Panc1 (cell line): ENCODE measurements around the gene MTOR.

Experiments
- CTCF ChIP-seq: fragments of 450-650 bp; IDR thresholded peaks from 2 replicates; pipeline ENCODE4 v1.5.1; 2017; ENCODE audit warnings: mild to moderate bottlenecking
- REST ChIP-seq, 2 experiments: IDR thresholded peaks; 2 replicates each; pipeline ENCODE4 v1.6.1; 2011 to 2012; ENCODE audit warnings: low read depth in 2 of 2, control low read depth in 1 of 2, low read length in 1 of 2, mild to moderate bottlenecking in 1 of 2, moderate library complexity in 1 of 2; ENCODE audit not compliant: insufficient read depth in 1 of 2

GRCh38 chr1:11158291-11158690, 104.1 kb downstream of the MTOR start:
- TF ChIP-seq REST (IDR thresholded peaks at IDR 0.05; ENCODE audit: insufficient read depth in 1 of 2, low read depth in 2 of 2, low read length in 1 of 2): no peak
- no peak for TF ChIP-seq CTCF
